ENCODE measurements around the gene TEX29.

TEX29 gene

DNA sequence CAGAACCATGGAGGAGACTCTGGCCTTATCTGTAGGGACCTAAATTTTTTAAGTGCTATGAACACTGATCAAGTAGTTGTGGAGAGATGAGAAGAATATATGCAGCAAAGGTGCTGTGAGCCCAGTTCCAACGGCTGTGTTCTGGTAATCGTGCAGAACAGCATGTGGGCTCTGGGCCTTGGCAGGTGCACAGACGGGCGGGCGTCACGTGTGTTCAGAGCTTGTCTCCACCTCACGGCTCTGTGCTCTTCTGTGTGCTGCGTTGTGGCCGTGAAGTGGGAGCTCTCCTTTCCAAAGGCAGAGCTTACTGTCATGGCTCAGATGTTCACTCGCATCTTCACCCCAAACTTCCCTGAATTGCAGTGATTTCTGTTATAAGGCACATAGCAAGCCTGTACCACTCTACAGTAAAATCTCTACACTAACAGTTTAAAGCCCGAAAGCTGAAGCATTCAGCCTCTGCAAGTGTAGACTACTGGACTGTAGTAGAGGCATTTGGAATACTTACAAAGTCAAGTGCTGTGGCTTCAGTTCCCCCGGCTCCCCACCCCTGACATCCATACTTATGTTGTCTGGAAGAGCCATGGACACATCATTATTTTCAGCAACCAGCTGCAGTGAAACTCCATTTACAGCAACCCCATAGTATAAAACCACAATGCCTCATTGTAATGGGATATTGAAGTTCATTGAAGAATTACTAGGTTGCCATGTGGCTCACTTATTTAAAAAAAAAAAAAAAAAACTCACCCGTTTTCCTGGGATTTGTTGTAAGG lies 27.5 kb upstream of the TEX29 start:
- no peak for FAIRE-seq

DNA sequence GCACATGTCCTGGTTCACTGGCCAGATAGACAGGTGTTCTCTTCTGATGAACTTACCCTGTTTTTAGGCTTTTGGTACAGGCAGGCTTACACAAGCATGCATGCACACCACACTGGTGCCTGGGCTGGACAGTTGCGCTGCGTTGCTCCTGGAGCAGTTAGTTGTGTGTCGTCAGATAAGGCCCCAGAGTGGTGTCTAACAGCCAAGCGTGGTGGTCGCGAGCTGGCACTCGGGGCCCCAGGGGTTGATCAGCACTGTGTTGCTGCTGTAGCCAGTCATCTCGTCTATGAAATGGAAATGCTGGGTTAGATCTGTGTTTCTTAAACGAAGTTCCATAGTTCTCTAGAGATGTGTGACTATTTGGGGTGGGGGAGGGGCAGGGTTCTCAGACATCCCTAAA lies 24.6 kb upstream of the TEX29 start:
- no peak for FAIRE-seq

DNA sequence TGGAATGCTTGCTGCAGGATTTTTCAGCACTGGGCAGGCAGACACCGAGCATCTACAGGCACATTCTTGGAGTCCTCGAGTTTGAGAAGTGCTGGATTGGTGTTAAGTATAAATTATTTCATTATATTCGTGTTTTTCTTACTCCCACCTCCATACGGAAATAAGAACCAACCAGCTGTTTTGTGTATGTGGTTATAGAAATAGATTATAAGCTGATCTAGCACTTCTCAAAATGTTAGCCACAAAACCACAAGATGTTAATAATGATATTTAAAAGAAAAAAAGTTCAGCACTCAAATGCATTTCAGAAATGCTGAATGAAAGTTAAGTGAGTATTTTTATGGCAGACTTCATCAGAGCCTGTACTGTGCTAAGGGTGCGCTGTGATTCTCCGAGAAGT lies 24.0 kb upstream of the TEX29 start:
- FAIRE-seq, result no peak

DNA sequence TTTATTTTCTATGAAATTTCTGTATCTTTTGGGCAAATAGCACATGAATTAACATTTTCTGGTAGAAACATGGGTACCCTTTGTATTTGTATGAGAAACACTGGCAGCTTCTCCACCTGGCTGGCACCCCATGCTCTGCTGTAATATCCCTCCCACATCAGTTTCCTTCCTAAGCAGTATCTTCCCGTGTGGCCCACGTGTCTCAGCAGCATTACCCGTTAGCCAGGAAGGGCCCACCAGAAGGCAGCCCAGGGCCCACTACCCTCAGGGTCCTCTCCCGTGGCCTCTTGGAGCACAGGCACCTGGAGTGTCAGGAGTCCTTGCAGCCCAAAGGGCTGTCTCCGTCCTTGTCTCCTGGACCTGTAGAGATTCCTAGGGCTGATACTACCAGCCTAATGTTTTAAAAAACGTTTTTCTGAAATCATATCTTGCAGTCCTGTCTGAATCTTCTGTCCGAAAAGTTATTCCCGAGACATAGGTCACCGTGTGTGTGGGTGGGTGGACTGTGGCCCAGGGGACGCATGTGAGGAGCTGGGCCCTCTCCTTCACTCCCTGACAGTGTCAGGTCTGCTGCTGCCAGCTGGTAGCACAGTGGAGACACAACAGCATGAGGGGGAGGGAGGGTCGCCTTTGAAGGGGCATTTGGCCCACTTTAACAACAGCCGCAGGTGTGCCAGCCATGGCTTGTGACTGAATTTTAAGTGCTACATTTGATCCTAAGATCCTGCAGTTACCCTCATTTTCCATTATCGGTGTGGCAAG lies 22.0 kb upstream of the TEX29 start:
- FAIRE-seq, result no peak

DNA sequence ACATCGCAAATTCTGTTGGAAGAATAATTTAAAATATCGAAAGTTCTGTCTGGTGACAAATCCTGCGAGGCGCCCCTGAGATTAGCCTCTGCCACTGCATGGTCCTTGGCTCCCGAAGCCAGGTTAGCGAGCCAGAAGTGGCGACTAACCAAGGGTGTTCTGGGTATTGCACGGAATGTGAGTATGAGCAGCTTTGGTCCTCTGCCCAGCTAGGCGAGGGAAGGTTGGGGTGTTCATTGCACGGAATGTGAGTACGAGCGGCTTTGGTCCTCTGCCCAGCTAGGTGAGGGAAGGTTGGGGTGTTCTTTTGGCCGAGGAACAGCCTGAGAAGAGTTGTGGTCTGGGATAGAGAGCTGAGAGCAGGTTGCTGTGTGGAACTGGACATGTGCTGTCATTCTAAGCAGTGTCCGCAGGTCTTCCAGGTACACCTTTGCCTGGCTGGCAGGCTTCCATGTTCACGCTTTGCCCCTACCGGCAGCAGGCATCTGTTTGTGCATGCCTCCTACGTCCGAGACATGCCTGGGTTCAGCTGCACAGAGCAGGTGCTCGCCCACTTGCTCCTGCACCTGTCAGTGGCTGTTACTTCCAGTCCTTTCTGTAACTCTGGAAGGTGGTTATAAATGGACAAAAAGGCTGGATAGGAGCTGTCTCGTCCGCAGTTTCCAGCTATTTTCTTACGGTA lies 18.3 kb upstream of the TEX29 start:
- FAIRE-seq, result no peak

DNA sequence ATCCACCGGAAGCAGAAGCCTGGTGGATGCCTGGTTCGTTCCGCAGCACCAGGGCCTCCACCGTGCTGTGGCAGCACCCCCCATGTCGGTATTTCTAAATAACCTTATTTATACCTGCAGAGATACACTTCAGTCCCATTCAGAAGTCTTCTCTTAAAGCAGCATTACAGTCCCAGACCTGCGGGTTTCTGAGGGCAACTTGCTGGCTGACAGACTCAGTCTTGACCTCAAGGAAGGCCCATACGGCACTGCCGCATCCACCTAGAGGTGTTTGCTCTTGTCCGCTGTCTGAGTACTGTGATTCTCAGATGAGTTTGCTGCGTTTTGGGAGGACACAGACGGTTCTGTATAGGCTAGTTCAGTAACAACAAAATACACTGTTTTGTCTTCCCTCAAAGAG lies 16.9 kb upstream of the TEX29 start:
- FAIRE-seq, result no peak

DNA sequence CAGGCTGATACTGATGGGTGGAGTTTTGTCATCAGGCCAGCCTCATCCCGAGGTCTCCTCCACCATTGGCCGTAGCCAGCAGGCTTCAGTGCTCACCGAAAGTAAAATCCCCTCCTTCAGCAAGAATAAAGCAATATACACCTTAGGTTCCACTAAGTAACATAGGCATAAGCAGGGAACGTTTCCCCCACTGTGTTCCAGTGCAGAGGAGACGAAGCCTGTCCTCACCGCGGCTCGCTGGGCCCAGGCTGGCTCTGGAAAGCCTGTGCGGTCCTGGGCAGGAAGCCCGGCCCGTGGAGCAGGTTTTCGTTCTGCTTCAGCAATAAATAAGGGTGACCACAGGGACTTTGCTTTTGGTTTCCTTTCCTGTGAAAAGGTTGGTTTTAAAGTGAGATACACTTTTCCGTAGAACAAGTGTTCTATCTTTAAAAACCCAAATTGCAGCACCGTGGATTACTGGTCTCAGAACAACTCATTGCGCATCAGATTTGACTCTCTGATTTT lies 16.3 kb upstream of the TEX29 start:
- FAIRE-seq, result no peak

DNA sequence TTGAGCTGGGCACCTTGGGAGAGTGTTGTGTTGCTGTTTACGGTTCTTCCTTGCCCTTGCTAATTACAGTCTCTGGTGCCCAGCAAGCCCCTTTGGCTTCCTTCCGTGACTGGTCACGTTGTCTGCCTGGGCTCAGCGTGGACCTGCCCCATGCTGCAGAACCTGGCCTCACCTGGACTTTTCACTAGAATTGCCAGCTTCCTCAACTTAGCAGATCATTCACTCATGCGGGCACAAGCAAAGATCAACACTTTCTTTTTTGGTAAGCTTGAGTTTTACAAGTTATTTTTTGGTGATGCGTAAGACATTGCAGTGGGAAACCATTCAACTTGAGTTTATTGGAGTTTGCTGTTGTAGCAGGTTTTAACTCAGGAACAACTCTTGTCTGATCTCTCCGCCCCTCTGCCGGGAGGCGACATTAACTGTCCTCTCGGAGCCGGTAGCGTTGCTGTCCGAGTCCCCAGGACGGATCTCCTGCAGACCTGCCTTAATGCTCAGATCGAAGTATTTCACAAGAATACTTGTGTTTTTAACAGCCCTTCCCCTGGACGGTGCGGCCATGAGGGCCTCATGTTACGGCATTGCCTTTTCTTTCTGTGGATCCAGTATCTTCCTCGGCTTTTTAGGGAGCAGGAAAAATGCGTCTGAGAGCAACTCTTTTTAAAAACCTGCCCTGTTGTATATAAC lies 15.7 kb upstream of the TEX29 start:
- no peak for FAIRE-seq

DNA sequence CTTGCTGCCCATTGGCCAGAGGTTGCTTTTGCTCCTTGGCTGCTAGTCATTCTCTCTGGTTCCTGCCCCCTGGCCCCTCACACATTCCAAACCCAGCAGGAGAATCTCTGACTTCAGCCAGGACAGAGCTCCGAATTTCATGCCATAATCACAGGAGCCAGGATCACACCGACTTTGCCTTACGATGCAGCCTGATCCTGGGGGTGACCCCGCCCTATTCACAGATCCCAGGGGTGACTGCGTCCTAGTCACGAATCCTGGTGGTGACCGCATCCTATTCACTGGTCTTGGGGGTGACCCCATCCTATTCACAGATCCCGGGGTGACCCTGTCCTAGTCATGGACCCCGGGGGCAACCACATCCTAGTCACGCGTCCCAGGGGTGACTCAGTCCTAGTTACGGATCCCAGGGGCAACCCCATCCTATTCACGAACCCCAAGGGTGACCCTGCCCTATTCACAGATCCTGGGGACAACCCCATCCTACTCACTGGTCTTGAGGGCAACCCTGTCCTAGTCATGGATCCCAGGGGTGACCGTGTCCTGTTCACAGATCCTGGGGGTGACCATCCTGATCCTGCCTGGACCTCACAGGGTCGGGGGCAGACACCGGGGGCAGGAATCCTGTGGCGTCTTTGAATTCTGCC lies 7.4 kb upstream of the TEX29 start:
- no peak for FAIRE-seq

DNA sequence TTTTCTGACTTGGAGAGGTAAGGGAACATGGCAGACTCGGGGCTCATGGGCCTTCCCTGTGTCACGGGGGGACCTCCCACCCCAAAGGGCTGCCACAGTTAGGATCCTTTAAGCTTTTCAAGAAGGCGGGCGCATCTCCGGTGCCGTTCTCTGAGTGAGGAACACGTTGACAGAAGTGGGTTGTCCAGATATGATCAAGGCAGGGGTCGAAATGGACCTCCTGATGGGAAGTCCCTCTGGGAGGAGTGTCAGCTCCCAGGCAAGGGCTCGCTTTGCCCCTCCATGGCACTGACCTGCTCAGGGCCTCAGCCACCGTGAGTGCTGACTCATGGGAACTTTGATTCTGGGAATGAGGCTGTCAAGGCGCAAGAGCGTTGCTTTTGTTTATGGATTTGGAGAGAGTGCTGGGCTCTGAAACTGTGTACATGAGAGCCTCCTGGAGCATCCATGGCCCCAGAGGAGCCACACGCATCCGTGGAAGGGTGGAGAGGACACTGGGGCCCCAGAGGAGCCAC lies 6.5 kb upstream of the TEX29 start:
- FAIRE-seq, result no peak

DNA sequence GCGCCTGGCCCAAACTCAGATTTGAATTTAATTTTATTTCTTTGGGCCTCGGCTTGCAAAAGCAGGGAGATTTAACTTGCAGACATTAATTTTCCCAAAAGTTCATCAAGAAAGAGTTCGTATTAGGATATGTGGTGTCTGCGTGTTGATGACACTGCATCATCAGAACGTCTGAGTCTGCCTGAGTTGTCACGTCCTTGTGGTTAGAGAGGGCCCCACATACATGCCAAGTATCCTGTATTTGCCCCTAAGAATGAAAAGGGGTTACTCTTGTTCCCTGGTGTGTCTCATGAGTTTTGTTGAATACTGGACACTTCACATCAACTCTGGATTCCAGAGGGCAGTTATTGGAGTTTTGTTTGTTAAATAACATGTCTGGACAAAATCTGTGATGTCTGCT lies 5.6 kb upstream of the TEX29 start:
- FAIRE-seq, result no peak

DNA sequence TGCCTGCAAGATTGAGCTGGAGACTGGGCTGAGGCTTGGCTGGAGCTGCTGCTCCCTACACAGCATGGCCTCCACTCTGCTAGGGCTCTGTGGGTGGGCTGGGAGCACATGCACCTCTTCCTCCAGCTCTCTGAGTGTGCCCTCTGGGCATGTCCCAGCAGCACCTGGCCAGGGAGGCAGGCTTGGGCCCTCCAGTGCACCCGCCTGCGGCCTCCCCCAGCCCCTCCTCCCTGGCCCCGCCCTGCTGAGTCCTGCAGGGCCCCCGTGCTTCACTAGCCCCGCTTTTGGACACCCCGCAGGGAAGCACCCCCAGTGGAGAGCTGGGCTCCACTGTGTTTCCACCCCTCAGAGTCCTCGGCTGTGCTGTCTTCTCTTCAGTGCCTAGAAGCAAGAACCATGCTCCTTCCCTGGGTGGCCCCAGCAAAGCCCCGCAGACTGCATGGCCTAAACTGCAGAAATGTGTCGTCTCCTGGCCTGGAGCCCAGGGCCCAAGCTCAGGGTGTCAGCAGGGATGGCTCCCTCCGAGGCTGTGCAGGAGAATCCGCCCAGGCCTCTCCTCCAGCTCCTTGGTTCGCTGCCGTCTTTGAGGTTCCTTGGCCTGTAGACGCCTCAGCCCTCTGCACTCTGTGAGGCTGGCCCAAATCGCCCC lies 5.0 kb upstream of the TEX29 start:
- no peak for FAIRE-seq

DNA sequence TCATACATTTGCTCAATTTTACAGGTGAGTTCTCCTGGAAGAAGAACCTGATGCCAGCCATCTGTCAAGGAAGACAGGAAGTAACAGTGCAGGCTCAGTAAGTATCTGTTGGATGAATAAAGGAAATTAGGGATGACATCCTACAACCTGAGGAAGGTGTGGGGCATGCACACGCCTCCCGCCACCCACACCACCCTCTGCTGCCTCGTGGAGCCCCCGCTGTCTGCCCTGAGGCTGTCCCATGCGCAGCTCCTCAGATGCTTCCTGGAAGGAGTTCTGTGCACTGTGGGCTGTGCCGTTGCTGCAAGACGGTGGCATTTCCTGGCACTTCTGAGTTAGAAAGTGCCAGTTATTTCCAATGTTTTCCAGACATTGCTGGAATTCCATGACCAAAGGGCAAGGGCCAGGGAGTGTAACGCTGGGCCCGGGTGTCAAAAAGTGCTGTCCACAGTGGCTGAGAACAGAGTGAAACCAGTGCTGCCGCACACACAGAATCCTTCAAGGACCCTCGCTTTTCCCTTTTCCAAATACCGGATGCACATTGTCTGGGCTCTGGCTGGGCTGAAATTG lies 4.2 kb upstream of the TEX29 start:
- no peak for FAIRE-seq

DNA sequence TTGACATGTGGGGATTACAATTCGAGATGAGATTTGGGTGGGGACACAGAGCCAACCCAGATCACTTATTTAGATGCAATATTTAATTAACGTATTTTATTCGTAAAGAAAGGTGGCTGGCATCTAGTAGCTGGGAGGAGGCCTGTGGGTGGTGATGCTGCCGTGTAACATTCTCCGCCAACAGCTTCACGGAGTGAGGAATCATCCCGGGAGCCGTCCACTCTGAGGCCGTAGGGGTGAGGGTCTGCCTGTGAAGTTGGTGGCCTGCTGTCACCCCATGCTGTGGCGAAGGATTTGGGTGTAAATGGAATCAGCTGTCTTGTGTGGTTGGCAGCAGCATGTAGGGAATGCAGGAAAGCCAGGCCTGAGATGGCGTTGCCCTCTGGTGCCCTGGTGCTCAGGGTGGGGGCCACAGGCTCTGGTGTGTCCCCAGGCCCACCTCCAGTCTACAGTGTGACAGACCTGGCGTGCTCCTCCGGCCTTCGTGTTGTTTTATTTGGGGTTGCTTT lies 3.3 kb upstream of the TEX29 start:
- no peak for FAIRE-seq

DNA sequence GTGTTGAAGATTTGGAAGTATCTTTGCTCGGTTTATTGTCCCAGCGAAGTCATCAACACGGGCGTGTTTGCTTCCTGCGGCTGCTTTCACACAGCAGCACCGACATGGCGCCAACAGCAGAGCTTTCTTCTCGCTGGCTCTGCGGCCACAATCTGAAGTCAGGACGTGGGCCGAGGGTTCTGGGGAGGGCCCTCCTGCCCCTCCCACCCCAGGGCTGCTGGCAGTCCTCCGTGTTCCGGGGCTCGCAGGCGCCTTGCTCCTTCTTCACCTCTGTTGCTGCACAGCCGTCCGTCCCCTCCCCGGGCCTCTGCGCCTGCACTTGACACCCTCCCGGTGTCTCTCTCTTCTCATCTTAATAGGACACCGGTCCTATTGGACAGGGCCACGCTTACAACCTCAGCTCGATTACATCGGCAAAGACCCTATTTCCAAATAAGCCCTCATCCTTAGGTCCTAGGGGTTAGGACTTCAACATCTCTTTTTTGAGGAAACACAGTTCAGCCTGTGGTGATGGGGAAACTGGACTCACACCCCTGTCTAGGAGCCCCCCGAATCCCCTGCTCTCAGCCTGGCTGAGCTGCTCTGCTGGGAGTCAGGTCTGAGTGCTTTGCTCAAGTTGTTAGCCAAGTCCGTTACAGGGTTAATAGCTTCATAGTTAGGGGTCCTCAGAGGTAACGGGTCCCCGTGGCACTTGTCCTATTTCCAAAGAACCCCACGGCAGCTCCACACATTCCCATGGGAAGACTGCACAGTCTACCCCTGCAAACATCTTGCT lies 2.7 kb upstream of the TEX29 start:
- no peak for FAIRE-seq

DNA sequence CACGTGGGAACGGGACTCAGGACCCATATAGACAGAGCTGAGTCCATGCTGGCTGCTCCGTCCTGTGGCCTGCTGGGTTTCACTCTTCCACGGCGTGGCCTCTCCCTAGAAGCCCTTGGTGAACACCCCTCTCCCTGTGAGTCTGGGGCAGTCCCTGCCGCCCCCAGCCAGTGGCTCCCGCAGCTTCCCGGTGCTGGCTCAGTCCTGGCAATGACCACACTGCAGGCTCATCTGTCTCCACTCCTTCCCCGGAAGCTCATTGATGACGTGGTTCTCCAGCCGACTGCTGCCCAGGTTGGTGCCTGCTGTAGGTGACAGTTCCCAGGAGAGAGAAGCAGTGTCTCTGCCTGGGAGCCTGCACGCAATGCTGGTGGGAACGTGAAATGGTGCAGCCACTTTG lies 2.1 kb upstream of the TEX29 start:
- no peak for FAIRE-seq

DNA sequence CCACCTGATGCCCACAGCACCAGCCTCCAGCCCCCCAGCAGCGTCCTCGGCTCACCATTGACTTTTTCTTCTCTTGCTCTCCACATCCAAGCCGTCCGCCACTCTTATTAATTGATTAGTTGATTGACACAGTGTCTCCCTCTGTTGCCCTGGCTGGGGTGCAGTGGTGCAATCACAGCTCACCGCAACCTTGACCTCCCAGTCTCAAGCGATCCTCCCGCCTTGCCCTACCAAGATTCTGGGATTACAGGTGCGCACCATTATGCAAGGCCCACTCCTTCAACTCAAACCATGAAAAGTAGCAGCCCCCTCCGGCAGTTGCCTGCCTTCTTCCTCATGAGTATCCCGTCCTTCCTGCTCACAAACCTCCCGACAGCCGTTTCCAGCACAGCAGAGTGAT lies 921 bp upstream of the TEX29 start:
- no peak for FAIRE-seq

DNA sequence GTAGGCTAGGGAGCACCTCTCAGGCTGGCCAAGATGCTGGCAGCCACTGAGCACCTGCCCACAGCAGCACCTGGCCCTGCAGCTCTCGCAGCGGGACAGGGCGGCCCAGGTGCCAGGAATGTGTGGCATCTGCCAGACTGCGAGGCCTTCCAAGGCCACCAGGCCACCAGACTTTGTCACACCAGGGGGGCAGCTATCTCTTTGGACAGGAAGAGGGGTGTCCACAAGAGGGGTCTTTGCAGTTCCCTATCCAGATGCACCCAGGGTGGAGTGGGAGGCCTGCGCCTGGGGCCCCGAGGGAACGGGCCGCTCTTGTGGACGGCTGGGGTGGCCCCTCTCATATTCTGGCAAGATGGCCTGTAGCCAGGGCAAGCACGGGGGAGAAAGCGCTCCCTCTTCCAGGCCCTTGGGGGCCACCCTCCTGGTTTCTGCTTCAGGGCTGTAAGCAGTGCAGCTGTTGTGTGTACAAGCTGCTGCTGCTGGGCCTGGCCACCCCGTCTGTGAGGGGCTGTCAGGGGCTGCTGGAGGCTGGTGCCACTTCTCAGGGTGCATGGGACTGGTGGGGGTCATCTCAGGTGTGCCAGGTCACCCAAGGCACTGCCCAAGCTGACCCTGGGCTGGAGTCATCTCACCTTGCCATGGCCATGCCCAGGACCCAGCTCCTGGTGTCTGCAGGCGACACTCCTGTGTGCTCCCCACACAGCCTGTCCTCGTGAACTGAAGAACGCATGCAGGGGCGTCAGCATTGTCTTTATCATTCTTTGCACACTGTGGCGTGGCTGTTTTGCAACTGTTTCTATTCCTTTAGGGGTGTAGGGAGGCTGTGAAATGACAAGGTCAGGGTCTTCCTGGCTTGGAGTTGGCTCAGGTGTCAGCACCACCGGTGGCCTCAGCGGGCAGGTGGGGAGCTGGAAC lies 1.8 kb downstream of the TEX29 start:
- no peak for FAIRE-seq

DNA sequence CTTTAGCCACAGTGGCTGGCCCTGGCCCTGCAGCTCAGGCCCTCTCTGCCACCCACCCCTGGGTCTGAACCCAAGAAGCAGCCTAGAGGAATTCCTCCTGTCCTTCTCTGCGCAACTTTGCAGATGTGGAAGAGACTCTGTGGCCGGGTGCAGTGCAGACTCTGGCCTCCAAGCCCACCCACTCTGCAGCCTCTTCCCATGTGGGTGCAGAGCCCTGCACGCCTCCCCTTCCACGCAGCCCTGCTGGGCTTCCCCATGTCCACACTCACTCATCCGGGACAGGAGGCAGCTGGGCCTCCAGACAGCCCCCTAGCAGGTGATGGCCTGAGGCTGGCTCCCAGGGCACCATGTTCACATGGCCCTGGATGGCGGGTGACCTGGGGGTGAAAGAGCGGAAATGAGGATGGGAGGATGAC lies 2.5 kb downstream of the TEX29 start:
- no peak for FAIRE-seq
